ENCODE results near the gene CD63. TPM values are rescaled to one million over a fixed set of nuclear protein-coding genes. Genes with fewer than 3 reads are reported as not detected.

The CD63 gene
- total RNA-seq, 1 donor, result 2,365 TPM

DNA sequence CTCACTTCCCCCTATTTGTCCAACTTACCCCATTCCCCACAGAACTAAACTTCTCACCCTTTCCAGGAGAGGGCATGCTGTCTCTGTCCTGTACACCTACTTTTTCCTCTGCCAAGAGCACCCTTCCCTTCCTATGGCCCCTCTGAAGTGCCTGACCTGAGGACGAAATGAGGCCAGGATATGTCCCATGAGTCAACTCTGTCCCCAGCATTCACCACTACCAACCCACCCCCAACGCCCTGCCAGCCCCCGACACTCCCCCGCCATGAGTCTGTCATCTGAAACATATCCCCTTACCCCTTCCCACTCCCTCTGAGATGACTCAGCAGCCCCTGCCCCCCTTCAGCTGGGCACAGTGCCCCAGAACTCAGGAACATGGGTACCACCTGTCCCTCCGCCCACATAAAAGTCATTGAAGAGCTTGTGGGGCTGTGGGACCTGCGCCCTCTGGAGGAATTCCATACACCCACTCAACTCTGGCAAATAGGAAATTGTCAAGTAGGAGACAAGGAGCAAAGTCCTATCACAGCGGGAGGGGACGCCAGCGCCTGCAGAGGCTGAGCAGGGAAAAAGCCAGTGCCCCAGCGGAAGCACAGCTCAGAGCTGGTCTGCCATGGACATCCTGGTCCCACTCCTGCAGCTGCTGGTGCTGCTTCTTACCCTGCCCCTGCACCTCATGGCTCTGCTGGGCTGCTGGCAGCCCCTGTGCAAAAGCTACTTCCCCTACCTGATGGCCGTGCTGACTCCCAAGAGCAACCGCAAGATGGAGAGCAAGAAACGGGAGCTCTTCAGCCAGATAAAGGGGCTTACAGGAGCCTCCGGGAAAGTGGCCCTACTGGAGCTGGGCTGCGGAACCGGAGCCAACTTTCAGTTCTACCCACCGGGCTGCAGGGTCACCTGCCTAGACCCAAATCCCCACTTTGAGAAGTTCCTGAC lies 47.4 kb downstream of the CD63 start:
- TF ChIP-seq, protein P1, sequence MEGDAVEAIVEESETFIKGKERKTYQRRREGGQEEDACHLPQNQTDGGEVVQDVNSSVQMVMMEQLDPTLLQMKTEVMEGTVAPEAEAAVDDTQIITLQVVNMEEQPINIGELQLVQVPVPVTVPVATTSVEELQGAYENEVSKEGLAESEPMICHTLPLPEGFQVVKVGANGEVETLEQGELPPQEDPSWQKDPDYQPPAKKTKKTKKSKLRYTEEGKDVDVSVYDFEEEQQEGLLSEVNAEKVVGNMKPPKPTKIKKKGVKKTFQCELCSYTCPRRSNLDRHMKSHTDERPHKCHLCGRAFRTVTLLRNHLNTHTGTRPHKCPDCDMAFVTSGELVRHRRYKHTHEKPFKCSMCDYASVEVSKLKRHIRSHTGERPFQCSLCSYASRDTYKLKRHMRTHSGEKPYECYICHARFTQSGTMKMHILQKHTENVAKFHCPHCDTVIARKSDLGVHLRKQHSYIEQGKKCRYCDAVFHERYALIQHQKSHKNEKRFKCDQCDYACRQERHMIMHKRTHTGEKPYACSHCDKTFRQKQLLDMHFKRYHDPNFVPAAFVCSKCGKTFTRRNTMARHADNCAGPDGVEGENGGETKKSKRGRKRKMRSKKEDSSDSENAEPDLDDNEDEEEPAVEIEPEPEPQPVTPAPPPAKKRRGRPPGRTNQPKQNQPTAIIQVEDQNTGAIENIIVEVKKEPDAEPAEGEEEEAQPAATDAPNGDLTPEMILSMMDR (IDR thresholded peaks at IDR 0.05; ENCODE audit: insufficient read depth, low read length), result peak; percentile 51
- DNase-seq (ENCODE audit: low read depth), result peak; percentile 66
- H3K4me3 ChIP-seq (ENCODE audit: low read depth, low read length), result peak overlapping the region; percentile 37

DNA sequence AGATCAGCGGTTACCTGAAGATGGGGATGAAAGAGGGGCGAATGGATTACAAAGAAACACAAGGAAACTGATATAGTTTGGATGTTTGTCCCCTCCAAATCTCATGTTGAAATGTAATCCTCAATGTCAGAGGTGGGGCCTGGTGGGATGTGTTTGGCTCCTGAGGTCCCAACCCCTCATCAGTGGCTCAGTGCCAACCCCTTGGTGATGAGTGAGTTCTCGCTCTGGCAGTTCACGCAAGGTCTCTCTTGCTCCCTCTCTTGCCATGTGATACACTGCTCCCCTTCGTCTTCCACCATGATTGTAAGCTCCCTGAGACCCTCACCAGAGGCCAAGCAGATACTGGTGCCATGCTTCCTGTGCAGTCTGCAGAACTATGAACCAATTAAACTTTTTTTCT lies 49.1 kb downstream of the CD63 start:
- no peak for DNase-seq (ENCODE audit: low read depth)
- TF ChIP-seq, protein P1 (IDR thresholded peaks at IDR 0.05; ENCODE audit: insufficient read depth, low read length), result no peak
- H3K4me3 ChIP-seq (ENCODE audit: low read depth, low read length), result no peak overlapping the region

DNA sequence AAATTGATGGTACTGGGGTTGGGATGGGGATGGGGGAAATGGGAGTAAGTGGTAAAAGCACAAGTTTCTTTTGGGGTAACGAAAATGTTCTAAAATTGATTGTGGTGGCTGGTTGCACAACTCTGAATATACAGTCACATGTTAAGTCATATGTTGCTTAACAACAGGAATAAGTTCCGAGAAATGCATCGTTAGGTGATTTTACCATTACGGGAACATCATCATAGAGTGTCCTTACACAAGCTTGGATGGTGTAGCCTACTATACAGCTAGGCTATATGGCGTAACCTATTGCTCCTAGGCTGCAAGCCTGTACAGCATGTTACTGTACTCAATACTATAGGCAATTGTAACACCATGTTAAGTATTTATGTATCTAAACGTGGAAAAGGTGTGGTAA lies 52.1 kb downstream of the CD63 start:
- no peak overlapping the region for H3K4me3 ChIP-seq (ENCODE audit: low read depth, low read length)
- TF ChIP-seq, protein P1 (IDR thresholded peaks at IDR 0.05; ENCODE audit: insufficient read depth, low read length), result no peak
- DNase-seq (ENCODE audit: low read depth), result no peak

DNA sequence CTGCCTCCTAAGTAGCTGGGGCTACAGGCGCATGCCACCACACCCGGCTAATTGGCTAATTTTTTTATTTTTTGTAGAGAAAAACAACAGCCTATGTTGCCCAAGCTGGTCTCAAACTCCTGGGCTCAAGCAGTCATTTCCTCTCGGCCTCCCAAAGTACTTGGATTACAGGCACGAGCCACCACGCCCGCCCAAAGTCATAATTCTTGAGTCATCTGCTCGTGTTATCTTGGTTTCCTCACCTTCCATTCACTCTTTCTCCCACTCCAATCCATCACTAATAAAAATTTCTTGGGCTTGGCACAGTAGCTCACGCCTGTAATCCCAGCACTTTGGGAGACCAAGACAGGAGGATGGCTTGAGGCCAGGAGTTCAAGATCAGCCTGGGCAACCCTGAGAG lies 53.1 kb downstream of the CD63 start:
- TF ChIP-seq, protein P1 (IDR thresholded peaks at IDR 0.05; ENCODE audit: insufficient read depth, low read length), result no peak
- peak; percentile 15 for DNase-seq (ENCODE audit: low read depth)
- no peak overlapping the region for H3K4me3 ChIP-seq (ENCODE audit: low read depth, low read length)

Small RNA genes within 50 kb of the gene (small RNA-seq; reads per million reads assigned to genes)
- gene AC009779.1 (not detected), gene RF00017 (not detected)

Other genes with a start within 250 kb of the CD63 start
- not detected in 2 replicates for gene OR6C68, start 236.6 kb downstream of the CD63 start, total RNA-seq (ENCODE audit: low replicate concordance)
- gene OR6C4, start 179.4 kb downstream of the CD63 start, total RNA-seq (ENCODE audit: low replicate concordance), result not detected in 2 replicates
- gene OR2AP1, start 156.5 kb downstream of the CD63 start, total RNA-seq (ENCODE audit: low replicate concordance), result not detected in 2 replicates
- gene OR10P1, start 92.1 kb downstream of the CD63 start, total RNA-seq (ENCODE audit: low replicate concordance), result not detected in 2 replicates
- 13.9 and 37.6 TPM in 2 replicates for gene ITGA7, start 21.1 kb downstream of the CD63 start, total RNA-seq (ENCODE audit: low replicate concordance)
- gene BLOC1S1, start 13.0 kb downstream of the CD63 start, total RNA-seq (ENCODE audit: low replicate concordance), result 64.1 and 70.2 TPM in 2 replicates
- 13.3 and 17.7 TPM in 2 replicates for gene RDH5, start 8.6 kb downstream of the CD63 start, total RNA-seq (ENCODE audit: low replicate concordance)
- 2.4 and 4.7 TPM in 2 replicates for gene GDF11, start 14.1 kb upstream of the CD63 start, total RNA-seq (ENCODE audit: low replicate concordance)
- 84.6 and 165 TPM in 2 replicates for gene SARNP, start 88.7 kb upstream of the CD63 start, total RNA-seq (ENCODE audit: low replicate concordance)
- 7.6 and 16.9 TPM in 2 replicates for gene ORMDL2, start 89.0 kb upstream of the CD63 start, total RNA-seq (ENCODE audit: low replicate concordance)
- 26.4 and 48.3 TPM in 2 replicates for gene DNAJC14, start 100.6 kb upstream of the CD63 start, total RNA-seq (ENCODE audit: low replicate concordance)
- gene MMP19, start 113.9 kb upstream of the CD63 start, total RNA-seq (ENCODE audit: low replicate concordance), result 9.7 and 11.1 TPM in 2 replicates
- gene PYM1, start 198.9 kb upstream of the CD63 start, total RNA-seq (ENCODE audit: low replicate concordance), result 23.3 and 35.7 TPM in 2 replicates
- gene DGKA, start 202.2 kb upstream of the CD63 start, total RNA-seq (ENCODE audit: low replicate concordance), result 50.6 and 62.1 TPM in 2 replicates
- gene PMEL, start 237.0 kb upstream of the CD63 start, total RNA-seq (ENCODE audit: low replicate concordance), result 0.27 and 0.82 TPM in 2 replicates
- gene CDK2, start 237.8 kb upstream of the CD63 start, total RNA-seq (ENCODE audit: low replicate concordance), result 8.5 and 38.5 TPM in 2 replicates
- gene RAB5B, start 245.1 kb upstream of the CD63 start, total RNA-seq (ENCODE audit: low replicate concordance), result 47.8 and 75.2 TPM in 2 replicates

Measured in fibroblast of the aortic adventitia (primary cell).